Measurements from ENCODE around the gene TUBGCP6. TPM values are rescaled to one million over a fixed set of nuclear protein-coding genes. Genes with fewer than 3 reads are reported as not detected.

The TUBGCP6 gene
- total RNA-seq, 4 donors from 2014 or later, result 51.5 to 163 (median 111) TPM

GRCh38 chr22:50285568-50286229, 40.9 kb upstream of the TUBGCP6 start:
- Histone ChIP-seq H3K9me3 (no peaks in the 10 kb centered on the region), H3K36me3 (peaks cover 0 to 94% (median 0%) of the 10 kb centered on the region in 3 donors), H3K4me1 (peaks cover 0 to 8% (median 0%) of the 10 kb centered on the region in 4 donors), H3K27me3 (no peaks in the 10 kb centered on the region), H3K27ac (no peak overlapping the region), H3K4me3 (no peak overlapping the region)
- no peak for DNase-seq
- TF ChIP-seq CTCF (IDR thresholded peaks at IDR 0.05) (no peak), POLR2A (IDR thresholded peaks at IDR 0.05) (no peak)

GRCh38 chr22:50284479-50284878, 39.7 kb upstream of the TUBGCP6 start:
- DNase-seq, result no peak
- no peak overlapping the region for H3K27ac ChIP-seq
- H3K4me1 ChIP-seq, result peaks cover 0 to 8% (median 0%) of the 10 kb centered on the region in 4 donors
- TF ChIP-seq CTCF (IDR thresholded peaks at IDR 0.05) (no peak), POLR2A (IDR thresholded peaks at IDR 0.05) (no peak)
- no peaks in the 10 kb centered on the region for H3K9me3 ChIP-seq
- H3K36me3 ChIP-seq, result peaks cover 0 to 94% (median 0%) of the 10 kb centered on the region in 3 donors
- H3K27me3 ChIP-seq, result no peaks in the 10 kb centered on the region
- H3K4me3 ChIP-seq, result no peak overlapping the region

- Histone ChIP-seq H3K4me1 (peaks cover 0 to 8% (median 0%) of the 10 kb centered on the region in 4 donors), H3K9me3 (no peaks in the 10 kb centered on the region), H3K4me3 (no peak overlapping the region), H3K27ac (no peak overlapping the region), H3K27me3 (no peaks in the 10 kb centered on the region), H3K36me3 (peaks cover 0 to 94% (median 0%) of the 10 kb centered on the region in 3 donors)
- no peak for DNase-seq
- TF ChIP-seq CTCF (IDR thresholded peaks at IDR 0.05) (no peak), POLR2A (IDR thresholded peaks at IDR 0.05) (no peak)
Observed at GRCh38 chr22:50283821-50284220, 39.0 kb upstream of the TUBGCP6 start.

- no peaks in the 10 kb centered on the region for H3K27me3 ChIP-seq
- H3K4me1 ChIP-seq, result peaks cover 0 to 8% (median 0%) of the 10 kb centered on the region in 4 donors
- TF ChIP-seq CTCF (IDR thresholded peaks at IDR 0.05) (no peak), POLR2A (IDR thresholded peaks at IDR 0.05) (no peak)
- peak in 2 of 3 donors; percentile 76 for DNase-seq
- H3K27ac ChIP-seq, result peak overlapping the region in 3 of 4 donors; percentile 19 to 62 (median 32)
- no peak overlapping the region for H3K4me3 ChIP-seq
- peaks cover 0 to 94% (median 0%) of the 10 kb centered on the region in 3 donors for H3K36me3 ChIP-seq
- H3K9me3 ChIP-seq, result no peaks in the 10 kb centered on the region
Observed at GRCh38 chr22:50282361-50283155, 37.7 kb upstream of the TUBGCP6 start.

GRCh38 chr22:50281957-50282356, 37.1 kb upstream of the TUBGCP6 start:
- TF ChIP-seq CTCF (IDR thresholded peaks at IDR 0.05), result no peak
- no peak for TF ChIP-seq POLR2A (IDR thresholded peaks at IDR 0.05)
- no peaks in the 10 kb centered on the region for H3K9me3 ChIP-seq
- H3K4me1 ChIP-seq, result peaks cover 0 to 8% (median 0%) of the 10 kb centered on the region in 4 donors
- peaks cover 0 to 94% (median 0%) of the 10 kb centered on the region in 3 donors for H3K36me3 ChIP-seq
- peak overlapping the region in 3 of 4 donors; percentile 19 to 62 (median 32) for H3K27ac ChIP-seq
- no peaks in the 10 kb centered on the region for H3K27me3 ChIP-seq
- no peak for DNase-seq
- H3K4me3 ChIP-seq, result no peak overlapping the region
